ENCODE data around the gene DLEU7. TPM values are rescaled to one million over a fixed set of nuclear protein-coding genes. Genes with fewer than 3 reads are reported as not detected.

The DLEU7 gene
- total RNA-seq, 1 experiment from 2014 or later: not detected

DNA sequence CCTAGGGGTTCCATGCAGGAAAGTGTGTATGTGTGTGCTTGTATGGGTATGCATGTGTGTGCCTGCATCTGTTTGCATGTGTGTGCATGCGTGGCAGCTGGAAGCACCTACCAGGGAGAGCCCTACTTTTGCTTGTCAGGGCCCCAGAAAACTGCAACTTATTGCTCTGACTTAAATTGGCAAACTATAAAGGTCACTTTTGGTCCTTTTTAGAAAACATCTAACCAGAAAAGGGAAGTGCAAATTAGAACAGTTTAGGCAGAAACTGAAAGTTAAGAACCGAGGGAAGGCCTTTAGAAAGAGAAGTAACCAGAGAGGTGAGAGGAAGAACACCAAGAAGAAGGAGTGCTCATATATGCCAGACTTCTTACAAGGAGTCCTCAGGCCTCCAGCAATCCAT lies 32.5 kb downstream of the DLEU7 start:
- peak overlapping the region; percentile 25 for H3K9ac ChIP-seq (ENCODE audit: low read length)
- H3K27me3 ChIP-seq (ENCODE audit: low read length): no peaks in the 10 kb centered on the region
- DNase-seq: peak; percentile 79
- H3K4me2 ChIP-seq (ENCODE audit: low read depth, low read length, poor library complexity, severe bottlenecking): peak overlapping the region; percentile 30
- H3K79me2 ChIP-seq (ENCODE audit: low read length): no peaks in the 10 kb centered on the region
- H3K36me3 ChIP-seq (ENCODE audit: insufficient read depth, low read length): no peaks in the 10 kb centered on the region
- H3K9me2 ChIP-seq (replicated peaks; ENCODE audit: insufficient read depth, low read length): no peaks in the 10 kb centered on the region
- peak overlapping the region; percentile 7; the same call in 1 of the 2 replicates for H3K27ac ChIP-seq (ENCODE audit: low read length)
- H3K4me3 ChIP-seq (ENCODE audit: low read length): peak overlapping the region; percentile 24; the same call in 1 of the 2 replicates
- no peaks in the 10 kb centered on the region; the same call in 1 of the 2 replicates for H3K9me3 ChIP-seq (ENCODE audit: low read length)
- H2AFZ ChIP-seq (ENCODE audit: low read length): peak overlapping the region; percentile 70
- no peaks in the 10 kb centered on the region for H4K20me1 ChIP-seq (ENCODE audit: insufficient read depth, low read depth, low read length)
- peaks cover 14% of the 10 kb centered on the region for H3K4me1 ChIP-seq (ENCODE audit: low read length)

GRCh38 chr13:50810468-50810867 lies 33.0 kb downstream of the DLEU7 start:
- H3K4me1 ChIP-seq (ENCODE audit: low read length): peaks cover 14% of the 10 kb centered on the region
- H3K4me3 ChIP-seq (ENCODE audit: low read length): no peak overlapping the region

GRCh38 chr13:50809133-50810090 lies 34.1 kb downstream of the DLEU7 start:
- no peaks in the 10 kb centered on the region for H3K36me3 ChIP-seq (ENCODE audit: insufficient read depth, low read length)
- no peak overlapping the region for H3K4me2 ChIP-seq (ENCODE audit: low read depth, low read length, poor library complexity, severe bottlenecking)
- H3K27me3 ChIP-seq (ENCODE audit: low read length): no peaks in the 10 kb centered on the region
- DNase-seq: no peak
- no peaks in the 10 kb centered on the region for H3K9me2 ChIP-seq (replicated peaks; ENCODE audit: insufficient read depth, low read length)
- H2AFZ ChIP-seq (ENCODE audit: low read length): no peak overlapping the region
- H3K27ac ChIP-seq (ENCODE audit: low read length): no peak overlapping the region
- H3K4me1 ChIP-seq (ENCODE audit: low read length): peaks cover 14% of the 10 kb centered on the region
- peaks cover 7% of the 10 kb centered on the region for H3K9me3 ChIP-seq (ENCODE audit: low read length)
- no peak overlapping the region for H3K4me3 ChIP-seq (ENCODE audit: low read length)
- no peak overlapping the region for H3K9ac ChIP-seq (ENCODE audit: low read length)
- no peaks in the 10 kb centered on the region for H3K79me2 ChIP-seq (ENCODE audit: low read length)
- H4K20me1 ChIP-seq (ENCODE audit: insufficient read depth, low read depth, low read length): no peaks in the 10 kb centered on the region

More at GRCh38 chr13:50810468-50810867, 33.0 kb downstream of the DLEU7 start:
- H3K27ac ChIP-seq (ENCODE audit: low read length): no peak overlapping the region
- peak overlapping the region; percentile 25; the same call in 1 of the 2 replicates for H3K9ac ChIP-seq (ENCODE audit: low read length)
- H2AFZ ChIP-seq (ENCODE audit: low read length): no peak overlapping the region
- no peak for DNase-seq
- H3K9me2 ChIP-seq (replicated peaks; ENCODE audit: insufficient read depth, low read length): no peaks in the 10 kb centered on the region
- H3K36me3 ChIP-seq (ENCODE audit: insufficient read depth, low read length): no peaks in the 10 kb centered on the region
- H3K27me3 ChIP-seq (ENCODE audit: low read length): no peaks in the 10 kb centered on the region
- H3K4me2 ChIP-seq (ENCODE audit: low read depth, low read length, poor library complexity, severe bottlenecking): peak overlapping the region; percentile 30
- H4K20me1 ChIP-seq (ENCODE audit: insufficient read depth, low read depth, low read length): no peaks in the 10 kb centered on the region
- peaks cover 3% of the 10 kb centered on the region; the same call in 1 of the 2 replicates for H3K9me3 ChIP-seq (ENCODE audit: low read length)
- no peaks in the 10 kb centered on the region for H3K79me2 ChIP-seq (ENCODE audit: low read length)

DNA sequence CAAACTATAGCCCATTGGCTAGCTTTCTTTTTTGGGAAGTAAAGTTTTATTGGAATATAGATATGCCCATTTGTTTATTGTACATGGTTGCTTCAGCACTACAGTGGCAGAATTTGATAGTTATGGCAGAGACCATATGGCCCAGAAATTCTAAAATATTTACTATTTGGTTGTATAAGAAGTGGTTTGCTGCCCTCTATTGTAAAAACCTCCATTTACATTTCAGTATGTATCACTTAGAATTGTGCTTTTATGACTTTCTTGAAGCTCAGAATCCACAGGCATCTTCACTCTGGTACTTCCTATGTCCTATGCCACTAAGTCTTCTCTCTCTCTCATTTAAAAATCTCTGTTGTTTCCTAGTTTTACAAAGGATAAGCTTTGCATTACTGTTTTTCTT lies 37.7 kb downstream of the DLEU7 start:
- peak; percentile 51 for DNase-seq
- H3K79me2 ChIP-seq (ENCODE audit: low read length): no peaks in the 10 kb centered on the region
- H3K9ac ChIP-seq (ENCODE audit: low read length): no peak overlapping the region
- no peaks in the 10 kb centered on the region for H4K20me1 ChIP-seq (ENCODE audit: insufficient read depth, low read depth, low read length)
- H3K4me1 ChIP-seq (ENCODE audit: low read length): peaks cover 10% of the 10 kb centered on the region
- no peaks in the 10 kb centered on the region for H3K36me3 ChIP-seq (ENCODE audit: insufficient read depth, low read length)
- no peak overlapping the region for H2AFZ ChIP-seq (ENCODE audit: low read length)
- H3K4me2 ChIP-seq (ENCODE audit: low read depth, low read length, poor library complexity, severe bottlenecking): no peak overlapping the region
- H3K4me3 ChIP-seq (ENCODE audit: low read length): no peak overlapping the region
- no peak overlapping the region for H3K27ac ChIP-seq (ENCODE audit: low read length)
- peaks cover 7% of the 10 kb centered on the region for H3K9me3 ChIP-seq (ENCODE audit: low read length)
- no peaks in the 10 kb centered on the region for H3K9me2 ChIP-seq (replicated peaks; ENCODE audit: insufficient read depth, low read length)
- H3K27me3 ChIP-seq (ENCODE audit: low read length): no peaks in the 10 kb centered on the region

DNA sequence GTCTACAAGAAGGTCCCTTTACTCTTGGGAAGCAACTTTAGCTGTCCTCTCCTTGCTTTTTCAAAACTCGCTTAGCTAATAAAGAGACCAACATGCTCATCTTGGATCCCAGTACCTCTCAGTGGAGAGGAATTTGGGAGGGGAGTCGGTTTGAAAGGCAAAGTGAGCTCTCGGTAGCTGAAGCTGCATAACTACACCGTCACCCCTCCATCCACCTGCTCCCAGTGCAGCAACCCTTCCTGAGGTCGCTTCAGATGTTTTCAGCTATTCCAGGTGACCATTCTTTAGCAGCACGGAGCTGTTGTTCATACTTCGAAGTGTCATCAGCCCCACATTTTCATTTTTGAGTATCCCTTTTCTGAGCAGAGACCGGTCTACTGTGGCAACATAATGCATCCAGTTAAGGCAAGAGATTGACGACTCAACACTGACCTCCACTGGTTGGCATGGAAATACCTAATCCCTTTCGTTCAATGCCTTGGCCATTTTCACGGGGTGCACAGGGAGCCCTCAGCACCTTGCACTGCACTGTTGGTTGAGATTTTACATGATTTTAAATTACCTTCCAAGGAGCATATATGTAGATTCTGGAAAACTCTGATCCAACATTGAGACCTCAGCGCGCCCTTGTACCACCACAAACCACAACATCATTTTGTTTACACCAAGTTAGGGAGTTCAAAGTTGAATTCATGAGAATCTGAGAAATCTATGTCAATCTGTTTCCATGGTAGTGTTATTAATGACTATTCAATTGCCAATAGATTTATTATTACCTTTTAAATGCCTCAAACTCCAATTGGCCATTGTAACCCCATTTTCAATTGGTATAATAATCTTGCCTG lies 42.2 kb downstream of the DLEU7 start:
- H3K27me3 ChIP-seq (ENCODE audit: low read length): no peaks in the 10 kb centered on the region
- DNase-seq: peak; percentile 93
- H3K4me1 ChIP-seq (ENCODE audit: low read length): peaks cover 23% of the 10 kb centered on the region
- peaks cover 7% of the 10 kb centered on the region for H3K9me3 ChIP-seq (ENCODE audit: low read length)
- peak overlapping the region; percentile 46 for H3K9ac ChIP-seq (ENCODE audit: low read length)
- no peaks in the 10 kb centered on the region for H3K9me2 ChIP-seq (replicated peaks; ENCODE audit: insufficient read depth, low read length)
- peak overlapping the region; percentile 19; the same call in 1 of the 2 replicates for H3K4me3 ChIP-seq (ENCODE audit: low read length)
- H3K4me2 ChIP-seq (ENCODE audit: low read depth, low read length, poor library complexity, severe bottlenecking): peak overlapping the region; percentile 62
- peak overlapping the region; percentile 48 for H3K27ac ChIP-seq (ENCODE audit: low read length)
- H3K36me3 ChIP-seq (ENCODE audit: insufficient read depth, low read length): no peaks in the 10 kb centered on the region
- H2AFZ ChIP-seq (ENCODE audit: low read length): peak overlapping the region; percentile 49; the same call in 1 of the 2 replicates
- no peaks in the 10 kb centered on the region for H3K79me2 ChIP-seq (ENCODE audit: low read length)
- no peaks in the 10 kb centered on the region for H4K20me1 ChIP-seq (ENCODE audit: insufficient read depth, low read depth, low read length)

DNA sequence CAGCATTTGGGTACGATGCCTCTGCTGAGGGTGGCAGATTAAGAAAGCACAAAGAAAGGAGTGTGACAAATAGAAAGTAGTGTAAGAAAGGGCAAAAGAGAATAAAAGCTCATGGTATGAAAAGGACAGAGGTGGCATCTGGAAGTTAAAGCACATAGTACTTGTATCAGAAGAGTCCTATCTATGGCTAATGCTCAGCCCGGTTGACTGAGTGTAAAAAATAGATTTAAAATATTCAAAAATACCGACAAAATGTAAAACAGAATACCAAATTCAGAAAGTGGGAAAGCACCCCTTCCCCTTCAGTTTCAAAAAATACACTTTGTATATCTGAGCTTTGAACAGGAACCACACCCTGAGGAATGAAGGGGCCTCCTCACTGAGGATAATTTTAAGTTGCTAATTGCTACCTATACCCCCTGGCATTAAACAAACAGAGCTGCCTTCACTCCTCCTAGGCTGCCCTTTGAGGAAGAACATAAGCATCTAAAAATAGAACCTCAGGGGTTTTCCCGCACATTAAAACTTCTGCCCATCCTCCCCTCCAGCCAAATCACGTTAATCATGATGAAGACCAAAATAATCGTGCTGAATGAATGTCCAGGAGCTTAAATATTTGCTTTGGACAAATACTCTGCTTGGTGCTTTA lies 43.3 kb downstream of the DLEU7 start:
- Histone ChIP-seq H3K79me2 (ENCODE audit: low read length) (no peaks in the 10 kb centered on the region), H2AFZ (ENCODE audit: low read length) (no peak overlapping the region), H3K9ac (ENCODE audit: low read length) (peak overlapping the region; percentile 46), H3K27ac (ENCODE audit: low read length) (peak overlapping the region; percentile 48), H3K9me3 (ENCODE audit: low read length) (peaks cover 4% of the 10 kb centered on the region), H3K9me2 (replicated peaks; ENCODE audit: insufficient read depth, low read length) (no peaks in the 10 kb centered on the region), H3K4me2 (ENCODE audit: low read depth, low read length, poor library complexity, severe bottlenecking) (peak overlapping the region; percentile 62), H3K36me3 (ENCODE audit: insufficient read depth, low read length) (no peaks in the 10 kb centered on the region), H4K20me1 (ENCODE audit: insufficient read depth, low read depth, low read length) (no peaks in the 10 kb centered on the region), H3K27me3 (ENCODE audit: low read length) (no peaks in the 10 kb centered on the region), H3K4me3 (ENCODE audit: low read length) (no peak overlapping the region), H3K4me1 (ENCODE audit: low read length) (peaks cover 23% of the 10 kb centered on the region)
- peak; percentile 59 for DNase-seq

DNA sequence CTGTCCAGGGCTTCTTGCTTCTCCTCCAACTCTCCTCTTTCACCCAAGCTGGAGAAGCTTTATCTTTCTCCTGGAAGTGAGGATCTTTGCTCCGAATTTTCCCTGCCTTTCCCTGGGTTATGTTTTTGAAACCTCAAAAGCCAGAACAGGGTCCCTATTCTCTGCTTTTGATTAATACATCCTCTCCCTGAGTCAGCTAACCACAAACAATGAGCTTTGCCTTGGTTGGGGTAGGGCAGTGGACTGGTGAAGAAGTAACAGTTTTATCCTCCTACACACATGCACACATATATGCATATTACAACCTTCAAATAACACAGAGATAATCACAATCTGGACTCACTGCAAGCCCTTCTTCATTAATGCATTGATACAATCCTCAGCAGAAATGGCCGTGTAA lies 44.6 kb downstream of the DLEU7 start:
- H3K4me1 ChIP-seq (ENCODE audit: low read length): peaks cover 23% of the 10 kb centered on the region

More for the DNA sequence above, 44.6 kb downstream of the DLEU7 start:
- H3K9me3 ChIP-seq (ENCODE audit: low read length): no peaks in the 10 kb centered on the region
- no peaks in the 10 kb centered on the region for H3K36me3 ChIP-seq (ENCODE audit: insufficient read depth, low read length)
- no peak for DNase-seq
- no peaks in the 10 kb centered on the region for H4K20me1 ChIP-seq (ENCODE audit: insufficient read depth, low read depth, low read length)
- H3K27ac ChIP-seq (ENCODE audit: low read length): no peak overlapping the region
- no peaks in the 10 kb centered on the region for H3K79me2 ChIP-seq (ENCODE audit: low read length)
- H2AFZ ChIP-seq (ENCODE audit: low read length): peak overlapping the region; percentile 4; the same call in 1 of the 2 replicates
- no peak overlapping the region for H3K4me3 ChIP-seq (ENCODE audit: low read length)
- no peaks in the 10 kb centered on the region for H3K9me2 ChIP-seq (replicated peaks; ENCODE audit: insufficient read depth, low read length)
- H3K9ac ChIP-seq (ENCODE audit: low read length): no peak overlapping the region
- H3K4me2 ChIP-seq (ENCODE audit: low read depth, low read length, poor library complexity, severe bottlenecking): no peak overlapping the region
- H3K27me3 ChIP-seq (ENCODE audit: low read length): no peaks in the 10 kb centered on the region
